K562 (cell line): Measurements from ENCODE around the gene PPP1R12B. TPM values are rescaled to one million over a fixed set of nuclear protein-coding genes. Genes with fewer than 3 reads are reported as not detected.

Experiments
- ATAC-seq: fragments of 200-7000 bp; cut with Tn5 transposase; 3 replicates; pipeline ENCODE4 v1.9.1; 2020; ENCODE audit warnings: moderate library complexity
- BruUV-seq: library from RNA; stranded (reverse); fragments of 400-500 nt; replicated peaks from 2 replicates; lab custom pipeline; 2021; lab: Mats Ljungman, UMichigan
- CTCF ChIA-PET: fragments of 300-600 bp; formaldehyde crosslinking; extraction: SDS; loops from one replicate; lab custom pipeline; 2021; ENCODE audit warnings: low intra/inter-chr PET ratio; lab: Yijun Ruan, JAX
- POLR2A ChIA-PET: fragments of 300-600, 350-650 bp; sonication (Branson Sonifier 250); formaldehyde crosslinking; extraction: SDS; loops from one replicate; lab custom pipeline; 2021; ENCODE audit warnings: antibody characterized with exemption, inconsistent platforms; lab: Yijun Ruan, JAX
- DNase-seq, 4 experiments: peaks; one replicate each; pipeline versions ENCODE4 v3.0.0 to v3.0.0-alpha.2; 2011 to 2018; ENCODE audit warnings: low spot score in 3 of 4, mixed read lengths in 3 of 4; ENCODE audit errors: extremely low read depth in 1 of 4
- FAIRE-seq: peaks from 2 replicates; lab custom pipeline; 2011; peaks lifted over from hg19 to GRCh38; lab: Jason Lieb, UNC
- H2AFZ ChIP-seq: 2 replicates; pipeline ENCODE4 v1.6.0; 2011; ENCODE audit warnings: low read depth, low read length, control low read depth, inconsistent platforms
- H3K27ac ChIP-seq: fragments of 200-600 bp; 3 replicates; pipeline ENCODE4 v1.8.0; 2011; ENCODE audit warnings: low read depth, mild to moderate bottlenecking, control low read depth, inconsistent platforms, low read length, moderate library complexity, mixed read lengths; ENCODE audit errors: extremely low read depth
- H3K27me3 ChIP-seq, 2 experiments: fragments of 300-600 bp in 1 of 2; 2 replicates in 1 of 2; 3 replicates in 1 of 2; pipeline versions ENCODE4 v1.6.0 to v1.8.0; 2011; ENCODE audit warnings: inconsistent platforms in 2 of 2, low read length in 2 of 2, mild to moderate bottlenecking in 1 of 2, mixed read lengths in 1 of 2, moderate library complexity in 1 of 2; ENCODE audit not compliant: control insufficient read depth in 2 of 2, insufficient read depth in 2 of 2
- H3K36me3 ChIP-seq: fragments of 300-600 bp; 3 replicates; pipeline ENCODE4 v1.8.0; 2011; ENCODE audit warnings: mild to moderate bottlenecking, low read length, inconsistent platforms; ENCODE audit not compliant: control insufficient read depth, insufficient read depth
- H3K4me1 ChIP-seq, 2 experiments: fragments of 200-600 bp in 1 of 2; replicated peaks in 1 of 2; 2 replicates in 1 of 2; 3 replicates in 1 of 2; pipeline versions ENCODE4 v1.5.1 to v1.8.0; 2011; ENCODE audit warnings: inconsistent platforms in 2 of 2, low read length in 2 of 2, mild to moderate bottlenecking in 1 of 2, mixed read lengths in 1 of 2, moderate library complexity in 1 of 2; ENCODE audit not compliant: control insufficient read depth in 2 of 2, insufficient read depth in 2 of 2
- H3K4me2 ChIP-seq: 2 replicates; pipeline ENCODE4 v1.6.1; 2011; ENCODE audit warnings: low read length, control low read depth, inconsistent platforms, mixed read lengths; ENCODE audit not compliant: insufficient read depth
- H3K4me3 ChIP-seq: fragments of 200-600 bp; sonication (generic), shearing (Covaris generic); 2 replicates; pipeline ENCODE4 v1.5.1; 2016; ENCODE audit warnings: control low read depth, inconsistent platforms
- H3K79me2 ChIP-seq: fragments of 200-600 bp; 3 replicates; pipeline ENCODE4 v1.8.0; 2011; ENCODE audit warnings: low read length, inconsistent platforms; ENCODE audit not compliant: control insufficient read depth, insufficient read depth
- H3K9ac ChIP-seq, 2 experiments: 2 replicates each; pipeline versions ENCODE4 v1.6.0 to v1.6.1; 2011; ENCODE audit warnings: low read depth in 2 of 2, low read length in 2 of 2, control low read depth in 1 of 2, inconsistent platforms in 1 of 2, mild to moderate bottlenecking in 1 of 2, mixed read lengths in 1 of 2; ENCODE audit not compliant: insufficient read depth in 1 of 2
- H3K9me1 ChIP-seq: one replicate; pipeline ENCODE4 v1.6.0; 2011; ENCODE audit warnings: inconsistent platforms, mild to moderate bottlenecking, low read length, moderate library complexity; ENCODE audit not compliant: control insufficient read depth, insufficient read depth
- H3K9me3 ChIP-seq: replicated peaks from 2 replicates; pipeline ENCODE4 v1.5.1; 2011; ENCODE audit warnings: low read depth, low read length, inconsistent platforms; ENCODE audit not compliant: control insufficient read depth, insufficient read depth
- H4K20me1 ChIP-seq: replicated peaks from 2 replicates; pipeline ENCODE4 v1.6.1; 2011; ENCODE audit warnings: low read length, inconsistent platforms, mixed read lengths; ENCODE audit not compliant: control insufficient read depth, insufficient read depth
- ARID1B ChIP-seq: fragments of 450-650 bp; IDR thresholded peaks from 2 replicates; pipeline ENCODE4 v1.6.1; 2016; ENCODE audit warnings: antibody characterized with exemption, mild to moderate bottlenecking, inconsistent platforms
- BRF1 ChIP-seq: IDR thresholded peaks from 3 replicates; pipeline ENCODE4 v1.6.1; 2011; ENCODE audit warnings: borderline replicate concordance, mild to moderate bottlenecking; ENCODE audit not compliant: insufficient read length; ENCODE audit errors: extremely low read depth
- CEBPG ChIP-seq, 3 experiments: fragments of 200-800 bp in 1 of 3; sonication (Bioruptor generic) in 1 of 3; sonication (generic) in 1 of 3; formaldehyde crosslinking in 1 of 3; IDR thresholded peaks in 2 of 3; conservative IDR thresholded peaks in 1 of 3; 2 replicates each; pipeline versions ENCODE4 v1.6.1 to v1.8.0; 2016 to 2022; ENCODE audit warnings: missing compliant biosample characterization in 2 of 3, missing genetic modification characterization in 2 of 3, mild to moderate bottlenecking in 1 of 3, missing genetic modification reagents in 1 of 3
- DMBX1 ChIP-seq: fragments of 250-450 bp; sonication (Bioruptor Pico); IDR thresholded peaks from 2 replicates; pipeline ENCODE4 v1.8.0; 2022; ENCODE audit warnings: inconsistent platforms, mild to moderate bottlenecking, moderate library complexity, borderline replicate concordance
- E2F5 ChIP-seq: sonication (generic); formaldehyde crosslinking; IDR thresholded peaks from 2 replicates; pipeline ENCODE4 v1.8.0; 2022; ENCODE audit warnings: mild to moderate bottlenecking, missing genetic modification reagents
- EZH2 ChIP-seq: IDR thresholded peaks from 2 replicates; pipeline ENCODE4 v1.6.1; 2012; ENCODE audit warnings: low read depth, mild to moderate bottlenecking, inconsistent platforms, low read length, borderline replicate concordance
- MECOM ChIP-seq: fragments of 250-450 bp; sonication (Bioruptor Pico); IDR thresholded peaks from 2 replicates; pipeline ENCODE4 v1.8.0; 2022; ENCODE audit warnings: inconsistent platforms
- NFRKB ChIP-seq: fragments of 450-650 bp; IDR thresholded peaks from 2 replicates; pipeline ENCODE4 v1.6.1; 2016; ENCODE audit warnings: low read depth
- OTX1 ChIP-seq: fragments of 450-650 bp; formaldehyde crosslinking; IDR thresholded peaks from 2 replicates; pipeline ENCODE4 v1.4.0; 2022; ENCODE audit warnings: mild to moderate bottlenecking
- SAFB ChIP-seq: fragments of 200-400 bp; formaldehyde crosslinking; IDR thresholded peaks from 2 replicates; pipeline ENCODE4 v1.6.1; 2017; ENCODE audit warnings: low read depth, low read length, borderline replicate concordance
- TAF7 ChIP-seq: fragments of 450-650 bp; IDR thresholded peaks from 2 replicates; pipeline ENCODE4 v1.6.1; 2016; ENCODE audit warnings: missing genetic modification characterization, missing compliant biosample characterization
- ZNF586 ChIP-seq: fragments of 450-650 bp; formaldehyde crosslinking; conservative IDR thresholded peaks from 2 replicates; pipeline ENCODE4 v1.4.0; 2020; ENCODE audit warnings: mild to moderate bottlenecking, moderate library complexity
- ZNF695 ChIP-seq: fragments of 450-650 bp; formaldehyde crosslinking; IDR thresholded peaks from 2 replicates; pipeline ENCODE4 v1.4.0; 2020; ENCODE audit warnings: mild to moderate bottlenecking, moderate library complexity
- ZNF76 ChIP-seq: fragments of 250-450 bp; sonication (Bioruptor Pico); IDR thresholded peaks from 2 replicates; pipeline ENCODE4 v1.4.0; 2020; ENCODE audit warnings: mild to moderate bottlenecking, moderate library complexity, borderline replicate concordance
- WGBS: fragments of 100-300 bp; shearing (Covaris generic); methylation state at CpG from one replicate; pipeline ENCODE4 v1.1.6; 2016; ENCODE audit warnings: low coverage, mixed read lengths; ENCODE audit not compliant: insufficient coverage; ENCODE audit errors: missing lambda C conversion rate; 5-methylcytosine and 5-hydroxymethylcytosine counted together
- in situ Hi-C: fragments of 300-500 bp; cut with MboI; formaldehyde crosslinking; loops from 4 replicates; pipeline ENCODE4 v1.15.0; 2018; ENCODE audit warnings: inconsistent platforms, mixed read lengths
- intact Hi-C: fragments of 100-400 bp; cut with micrococcal nuclease; formaldehyde crosslinking; loops from 2 replicates; pipeline ENCODE4 v1.14.2; 2022
- polyA plus RNA-seq, 8 experiments: library from polyadenylated mRNA; depleted of rRNA in 4 of 8; stranded (reverse) in 5 of 8; unstranded in 3 of 8; fragments of >200 nt; fragmentation: Nextera tagmentation in 2 of 8; fragmentation: Illumina TruSeq in 1 of 8; extraction: Ambion mirVana in 2 of 8; extraction: Trizol in 1 of 8; gene quantifications; 2 replicates each; pipeline versions ENCODE4 v1.2.1 to v1.2.3, GENCODE V29; 2011 to 2014; ENCODE audit warnings: inconsistent platforms in 1 of 8, missing spikeins in 1 of 8
- total RNA-seq, 7 experiments: library from RNA; depleted of rRNA in 6 of 7; stranded (reverse); fragments of >200 nt in 6 of 7; fragmentation: Illumina TruSeq in 2 of 7; extraction: Trizol in 2 of 7; gene quantifications; 2 replicates each; pipeline versions ENCODE4 v1.2.1 to v1.2.3, GENCODE V29; 2011 to 2021; ENCODE audit warnings: low replicate concordance in 1 of 7

Gene PPP1R12B
- total and polyA plus RNA-seq, 9 of the 15 experiments (the other 6 are each of a cell fraction or from before 2014, with no cell fraction given) = 0.73 to 16.9 (median 13.6) TPM

GRCh38 chr1:202306535-202307345 is 41.8 kb upstream of the PPP1R12B start:
- Histone ChIP-seq H3K4me3 (no peak overlapping the region), H3K9me3 (no peaks in the 10 kb centered on the region), H3K9me1 (peaks cover 5% of the 10 kb centered on the region), H3K4me2 (no peak overlapping the region), H3K27ac (no peak overlapping the region), H3K36me3 (no peaks in the 10 kb centered on the region), H4K20me1 (peaks cover 10% of the 10 kb centered on the region), H3K27me3 (peaks cover 24 to 80% of the 10 kb centered on the region in 2 experiments; a peak in 4 of 5 replicates), H3K4me1 (no peaks in the 10 kb centered on the region), H2AFZ (no peak overlapping the region), H3K79me2 (no peaks in the 10 kb centered on the region), H3K9ac (peak overlapping the region in 1 of 2 experiments; percentile 67; a peak in 2 of 4 replicates)
- no peak for ATAC-seq
- CTCF ChIA-PET = no interaction called here
- TF ChIP-seq NFRKB (no peak), E2F5 (CRISPR knock-in tag) (no peak), ZNF695 (no peak), BRF1 (no peak), ZNF586 (CRISPR knock-in tag) (no peak), MECOM (CRISPR knock-in tag) (no peak), ARID1B (no peak), ZNF76 (CRISPR knock-in tag) (no peak), OTX1 (CRISPR knock-in tag) (no peak), SAFB (no peak), DMBX1 (CRISPR knock-in tag) (no peak), CEBPG (CRISPR knock-in tag; IDR thresholded peaks at IDR 0.05) (no peak), CEBPG (tag; conservative IDR thresholded peaks at IDR 0.05 in 1 of 2, IDR thresholded peaks at IDR 0.05 in 1 of 2) (no peak), TAF7 (no peak), EZH2 (no peak)
- no peak for DNase-seq
- intact Hi-C loops (no loop called here), in situ Hi-C loops (loop anchor here (25.0 kb wide), 1 partner anchor 94 kb away; no protein-coding TSS in a partner anchor)
- 1% methylated on average over 9 of the region's 9 CpGs for WGBS
- no peak for FAIRE-seq
- no TSS peak for BruUV-seq
- POLR2A ChIA-PET = interaction anchor here (0.7 to 4.0 kb wide), 7 partner anchors 9 to 344 kb away, joined by 3 to 13 read pairs (median 4); no protein-coding TSS in a partner anchor
